SK-N-SH (cell line): ENCODE data around the gene FAM163A. TPM values are rescaled to one million over a fixed set of nuclear protein-coding genes. Genes with fewer than 3 reads are reported as not detected.

Experiments used
- CTCF ChIA-PET: fragments of 300-600, 350-600 bp; formaldehyde crosslinking; extraction: SDS; loops from one replicate; lab custom pipeline; 2021; lab: Yijun Ruan, JAX
- POLR2A ChIA-PET: fragments of 350-600 bp; sonication (Branson Sonifier 250); formaldehyde crosslinking; extraction: SDS; loops from one replicate; lab custom pipeline; 2020; ENCODE audit warnings: antibody characterized with exemption, inconsistent platforms; lab: Yijun Ruan, JAX
- DNase-seq: peaks from one replicate; pipeline ENCODE4 v3.0.0; 2012
- H2AFZ ChIP-seq: fragments of 200-600 bp; sonication (generic); 2 replicates; pipeline ENCODE4 v1.8.1; 2016; ENCODE audit warnings: antibody characterized with exemption, mild to moderate bottlenecking, low read depth
- H3F3A ChIP-seq: fragments of 200-600 bp; sonication (generic); replicated peaks from 2 replicates; pipeline ENCODE3; 2016; ENCODE audit warnings: antibody characterized with exemption, mild to moderate bottlenecking; ENCODE audit not compliant: insufficient read depth
- H3K27ac ChIP-seq, 2 experiments: fragments of 200-500 bp in 1 of 2; fragments of 200-600 bp in 1 of 2; sonication (Bioruptor generic) in 1 of 2; sonication (generic), shearing (Covaris generic) in 1 of 2; 2 replicates each; pipeline versions ENCODE4 v1.5.1 to v1.6.1; 2014 to 2016; ENCODE audit warnings: low read depth in 2 of 2, inconsistent platforms in 1 of 2, low read length in 1 of 2, mild to moderate bottlenecking in 1 of 2, mixed read lengths in 1 of 2
- H3K27me3 ChIP-seq: fragments of 200-600 bp; sonication (generic), shearing (Covaris generic); 2 replicates; pipeline ENCODE4 v1.6.1; 2016; ENCODE audit warnings: mixed run types; ENCODE audit not compliant: insufficient read depth
- H3K36me3 ChIP-seq, 2 experiments: fragments of 200-500 bp in 1 of 2; fragments of 200-600 bp in 1 of 2; sonication (Bioruptor generic) in 1 of 2; sonication (generic) in 1 of 2; replicated peaks in 1 of 2; 2 replicates each; pipeline versions ENCODE3 to v1.5.1; 2014 to 2016; ENCODE audit warnings: low read length in 1 of 2, mild to moderate bottlenecking in 1 of 2; ENCODE audit not compliant: insufficient read depth in 2 of 2, control insufficient read depth in 1 of 2
- H3K4me1 ChIP-seq, 2 experiments: fragments of 200-500 bp in 1 of 2; fragments of 200-600 bp in 1 of 2; sonication (Bioruptor generic) in 1 of 2; sonication (generic), shearing (Covaris generic) in 1 of 2; 2 replicates each; pipeline versions ENCODE4 v1.5.1 to v1.6.1; 2014 to 2016; ENCODE audit warnings: low read depth in 1 of 2, low read length in 1 of 2, mixed run types in 1 of 2; ENCODE audit not compliant: insufficient read depth in 2 of 2, control insufficient read depth in 1 of 2
- H3K4me2 ChIP-seq: fragments of 200-600 bp; sonication (generic), shearing (Covaris generic); 2 replicates; pipeline ENCODE4 v1.6.1; 2017; ENCODE audit warnings: mixed run types
- H3K4me3 ChIP-seq, 2 experiments: fragments of 200-500 bp in 1 of 2; fragments of 200-600 bp in 1 of 2; sonication (Bioruptor generic) in 1 of 2; sonication (generic), shearing (Covaris generic) in 1 of 2; 2 replicates each; pipeline versions ENCODE4 v1.5.1 to v1.8.1; 2014 to 2016; ENCODE audit warnings: low read depth in 2 of 2, inconsistent platforms in 1 of 2, low read length in 1 of 2, mild to moderate bottlenecking in 1 of 2, mixed read lengths in 1 of 2, moderate library complexity in 1 of 2
- H3K79me2 ChIP-seq: fragments of 200-600 bp; sonication (generic); 2 replicates; pipeline ENCODE4 v1.8.1; 2017; ENCODE audit warnings: mild to moderate bottlenecking; ENCODE audit not compliant: insufficient read depth
- H3K9ac ChIP-seq: fragments of 200-600 bp; sonication (generic); 2 replicates; pipeline ENCODE4 v1.6.1; 2017; ENCODE audit warnings: mixed run types
- H3K9me2 ChIP-seq: fragments of 200-600 bp; sonication (generic); 2 replicates; pipeline ENCODE4 v1.6.1; 2017; ENCODE audit warnings: mixed run types
- H3K9me3 ChIP-seq: fragments of 200-600 bp; sonication (generic); 2 replicates; pipeline ENCODE4 v1.6.1; 2017; ENCODE audit warnings: mixed run types, mild to moderate bottlenecking, moderate library complexity
- H4K20me1 ChIP-seq: fragments of 200-600 bp; sonication (generic); 2 replicates; pipeline ENCODE4 v1.6.1; 2017; ENCODE audit warnings: mild to moderate bottlenecking, mixed run types; ENCODE audit not compliant: insufficient read depth
- CHD2 ChIP-seq: fragments of 150-350 bp; IDR thresholded peaks from 2 replicates; pipeline ENCODE4 v1.6.1; 2018; ENCODE audit warnings: low read length; ENCODE audit not compliant: partially characterized antibody
- EP300 ChIP-seq, 2 experiments: IDR thresholded peaks; 2 replicates each; pipeline versions ENCODE4 v1.4.0 to v1.6.1; 2012; ENCODE audit warnings: borderline replicate concordance in 1 of 2, low read depth in 1 of 2, low read length in 1 of 2
- FOSL2 ChIP-seq: IDR thresholded peaks from 2 replicates; pipeline ENCODE4 v1.4.0; 2012; ENCODE audit warnings: low read depth, mild to moderate bottlenecking, moderate library complexity, borderline replicate concordance
- FOXJ3 ChIP-seq: sonication (generic); formaldehyde crosslinking; IDR thresholded peaks from 2 replicates; pipeline ENCODE4 v1.5.1; 2020; ENCODE audit warnings: mild to moderate bottlenecking, missing genetic modification reagents
- GATA2 ChIP-seq: sonication (generic); formaldehyde crosslinking; IDR thresholded peaks from 2 replicates; pipeline ENCODE4 v1.5.0; 2020; ENCODE audit warnings: mild to moderate bottlenecking, missing genetic modification reagents
- MEF2A ChIP-seq: IDR thresholded peaks from 2 replicates; pipeline ENCODE4 v1.4.0; 2012; ENCODE audit warnings: low read depth, borderline replicate concordance
- MXI1 ChIP-seq: IDR thresholded peaks from 2 replicates; pipeline ENCODE4 v1.6.1; 2012; ENCODE audit warnings: mild to moderate bottlenecking, low read depth, low read length, improper control_type of control experiment
- POLR2AphosphoS5 ChIP-seq: IDR thresholded peaks from 2 replicates; pipeline ENCODE4 v1.6.1; 2012; ENCODE audit warnings: low read depth, low read length
- RAD21 ChIP-seq: IDR thresholded peaks from 2 replicates; pipeline ENCODE4 v1.6.1; 2012; ENCODE audit warnings: mild to moderate bottlenecking, low read length
- RCOR1 ChIP-seq: fragments of 150-350 bp; IDR thresholded peaks from 2 replicates; pipeline ENCODE4 v1.6.1; 2017; ENCODE audit warnings: antibody characterized with exemption, low read length
- RFX5 ChIP-seq: IDR thresholded peaks from 2 replicates; pipeline ENCODE4 v1.6.1; 2012; ENCODE audit warnings: mild to moderate bottlenecking, improper control_type of control experiment, low read length
- SIN3A ChIP-seq: IDR thresholded peaks from 2 replicates; pipeline ENCODE4 v1.6.1; 2012; ENCODE audit warnings: low read depth, mild to moderate bottlenecking, low read length, moderate library complexity, borderline replicate concordance
- SMC3 ChIP-seq: IDR thresholded peaks from 2 replicates; pipeline ENCODE4 v1.6.1; 2012; ENCODE audit warnings: low read depth, low read length, improper control_type of control experiment
- TAF1 ChIP-seq: IDR thresholded peaks from 2 replicates; pipeline ENCODE4 v1.6.1; 2012; ENCODE audit warnings: low read depth, mild to moderate bottlenecking, low read length, moderate library complexity, borderline replicate concordance
- USF2 ChIP-seq: fragments of 150-350 bp; IDR thresholded peaks from 2 replicates; pipeline ENCODE4 v1.6.1; 2017; ENCODE audit warnings: antibody characterized with exemption, low read length, low read depth, borderline replicate concordance
- WGBS: methylation state at CpG from one replicate; pipeline ENCODE4 v1.1.6; 2017; ENCODE audit warnings: low lambda C conversion rate; 5-methylcytosine and 5-hydroxymethylcytosine counted together
- polyA plus RNA-seq, 3 experiments: library from polyadenylated mRNA; depleted of rRNA; stranded (reverse); fragments of >200 nt; gene quantifications; 2 replicates each; pipeline ENCODE4 v1.2.3, GENCODE V29; 2012
- TF ChIP-seq, protein P1 (sequence below): IDR thresholded peaks from 2 replicates; pipeline ENCODE4 v1.4.0; 2012; ENCODE audit warnings: low read depth
- TF ChIP-seq, protein P2 (sequence below): IDR thresholded peaks from 2 replicates; pipeline ENCODE4 v1.4.0; 2012; ENCODE audit warnings: low read depth, borderline replicate concordance

Gene FAM163A
- polyA plus RNA-seq, 1 of the 3 experiments (the other 2 are of a cell fraction), result 0.43 TPM

- CTCF ChIA-PET, result interaction anchor here (0.7 to 2.8 kb wide), 14 partner anchors 12 to 56 kb away, joined by 3 to 15 read pairs (median 4); no protein-coding TSS in a partner anchor
- no peak overlapping the region for H3K4me2 ChIP-seq
- H3K9ac ChIP-seq, result no peak overlapping the region
- no peaks in the 10 kb centered on the region for H3K79me2 ChIP-seq
- H2AFZ ChIP-seq, result no peak overlapping the region
- H3K27me3 ChIP-seq, result no peaks in the 10 kb centered on the region
- peaks cover 0 to 83% of the 10 kb centered on the region in 2 experiments; a peak in 2 of 4 replicates for H3K4me1 ChIP-seq
- H3K36me3 ChIP-seq, result no peaks in the 10 kb centered on the region
- H3K9me3 ChIP-seq, result no peaks in the 10 kb centered on the region
- 3% methylated on average over 4 of the region's 6 CpGs for WGBS
- peak overlapping the region in 1 of 2 experiments; percentile 96; a peak in 3 of 4 replicates for H3K27ac ChIP-seq
- POLR2A ChIA-PET, result interaction anchor here (0.6 to 4.1 kb wide), 7 partner anchors 15 to 48 kb away, joined by 3 to 18 read pairs (median 3); no protein-coding TSS in a partner anchor
- no peaks in the 10 kb centered on the region for H3K9me2 ChIP-seq
- no peaks in the 10 kb centered on the region for H4K20me1 ChIP-seq
- no peak overlapping the region for H3K4me3 ChIP-seq
- no peak for TF ChIP-seq RFX5
- no peak for TF ChIP-seq MXI1
- DNase-seq, result no peak
- no peaks in the 10 kb centered on the region for H3F3A ChIP-seq
Observed at GRCh38 chr1:179761846-179762640, 19.0 kb downstream of the FAM163A start.

- 27% methylated on average over 3 of the region's 5 CpGs for WGBS
- no peaks in the 10 kb centered on the region for H4K20me1 ChIP-seq
- H3K9me2 ChIP-seq, result no peaks in the 10 kb centered on the region
- no peak overlapping the region for H2AFZ ChIP-seq
- CTCF ChIA-PET, result interaction anchor here (1.3 to 2.5 kb wide), 4 partner anchors 22 to 61 kb away, joined by 3 to 14 read pairs (median 7); no protein-coding TSS in a partner anchor
- no peak overlapping the region for H3K9ac ChIP-seq
- peaks cover 0 to 60% of the 10 kb centered on the region in 2 experiments; a peak in 2 of 4 replicates for H3K4me1 ChIP-seq
- H3K4me3 ChIP-seq, result no peak overlapping the region
- peak; percentile 84 for DNase-seq
- TF ChIP-seq MEF2A (no peak), TAF1 (no peak), RAD21 (peak; percentile 34), RFX5 (no peak), FOSL2 (no peak), SIN3A (no peak), CHD2 (peak; percentile 78), FOXJ3 (CRISPR knock-in tag) (peak; percentile 81), USF2 (no peak), EP300 (IDR thresholded peaks at IDR 0.05; ENCODE audit: borderline replicate concordance in 1 of 2, low read depth in 1 of 2, low read length in 1 of 2) (peak in 1 of 2 experiments; percentile 95; a peak in 2 of 4 replicates), SMC3 (no peak; the same call in 1 of the 2 replicates), POLR2AphosphoS5 (no peak), RCOR1 (peak; percentile 94), GATA2 (peak; percentile 69), MXI1 (peak; percentile 88)
- TF ChIP-seq, protein P1, sequence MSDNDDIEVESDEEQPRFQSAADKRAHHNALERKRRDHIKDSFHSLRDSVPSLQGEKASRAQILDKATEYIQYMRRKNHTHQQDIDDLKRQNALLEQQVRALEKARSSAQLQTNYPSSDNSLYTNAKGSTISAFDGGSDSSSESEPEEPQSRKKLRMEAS, result no peak
- TF ChIP-seq, protein P2, sequence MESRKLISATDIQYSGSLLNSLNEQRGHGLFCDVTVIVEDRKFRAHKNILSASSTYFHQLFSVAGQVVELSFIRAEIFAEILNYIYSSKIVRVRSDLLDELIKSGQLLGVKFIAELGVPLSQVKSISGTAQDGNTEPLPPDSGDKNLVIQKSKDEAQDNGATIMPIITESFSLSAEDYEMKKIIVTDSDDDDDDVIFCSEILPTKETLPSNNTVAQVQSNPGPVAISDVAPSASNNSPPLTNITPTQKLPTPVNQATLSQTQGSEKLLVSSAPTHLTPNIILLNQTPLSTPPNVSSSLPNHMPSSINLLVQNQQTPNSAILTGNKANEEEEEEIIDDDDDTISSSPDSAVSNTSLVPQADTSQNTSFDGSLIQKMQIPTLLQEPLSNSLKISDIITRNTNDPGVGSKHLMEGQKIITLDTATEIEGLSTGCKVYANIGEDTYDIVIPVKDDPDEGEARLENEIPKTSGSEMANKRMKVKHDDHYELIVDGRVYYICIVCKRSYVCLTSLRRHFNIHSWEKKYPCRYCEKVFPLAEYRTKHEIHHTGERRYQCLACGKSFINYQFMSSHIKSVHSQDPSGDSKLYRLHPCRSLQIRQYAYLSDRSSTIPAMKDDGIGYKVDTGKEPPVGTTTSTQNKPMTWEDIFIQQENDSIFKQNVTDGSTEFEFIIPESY, result no peak
- POLR2A ChIA-PET, result interaction anchor here (0.9 to 1.9 kb wide), 7 partner anchors 10 to 31 kb away, joined by 3 to 9 read pairs (median 4); no protein-coding TSS in a partner anchor
- no peaks in the 10 kb centered on the region for H3K9me3 ChIP-seq
- H3K27ac ChIP-seq, result peak overlapping the region; percentile 22 to 96; a peak in 3 of 4 replicates
- no peaks in the 10 kb centered on the region for H3F3A ChIP-seq
- no peaks in the 10 kb centered on the region for H3K27me3 ChIP-seq
- no peak overlapping the region for H3K4me2 ChIP-seq
- no peaks in the 10 kb centered on the region for H3K79me2 ChIP-seq
- no peaks in the 10 kb centered on the region for H3K36me3 ChIP-seq
Observed at GRCh38 chr1:179767177-179767581, 24.1 kb downstream of the FAM163A start.
